H1 (cell line): ENCODE measurements around the gene SLC16A9. TPM values are rescaled to one million over a fixed set of nuclear protein-coding genes. Genes with fewer than 3 reads are reported as not detected.
"Not testable (repeated sequence)": the region's sequence is repeated elsewhere in the genome, so short reads cannot be mapped to it uniquely, and the experiment has no call there.

Experiments used
- CTCF ChIA-PET: fragments of 300-600 bp; sonication (Branson Sonifier 250); formaldehyde crosslinking; loops from one replicate; lab custom pipeline; 2021; ENCODE audit not compliant: partially characterized antibody; lab: Charles Lee
- POLR2A ChIA-PET: fragments of 300-600 bp; sonication (Branson Sonifier 250); formaldehyde crosslinking; loops from one replicate; lab custom pipeline; 2021; ENCODE audit warnings: inconsistent platforms; ENCODE audit not compliant: partially characterized antibody; lab: Charles Lee
- DNase-seq, 2 experiments: peaks; one replicate each; pipeline versions ENCODE4 v3.0.0 to v3.0.0-alpha.2; 2010 to 2022; ENCODE audit warnings: low spot score in 2 of 2, low read depth in 1 of 2, mixed read lengths in 1 of 2
- FAIRE-seq: peaks from 2 replicates; lab custom pipeline; 2011; peaks lifted over from hg19 to GRCh38; lab: Jason Lieb, UNC
- H2AFZ ChIP-seq: 2 replicates; pipeline ENCODE4 v1.8.1; 2012; ENCODE audit warnings: low read length, inconsistent platforms
- H2AK5ac ChIP-seq: 2 replicates; pipeline ENCODE4 v1.6.1; 2013; ENCODE audit warnings: low read depth, low read length
- H2BK120ac ChIP-seq: replicated peaks from 2 replicates; pipeline ENCODE3; 2013; ENCODE audit warnings: low read depth, low read length, inconsistent platforms
- H2BK12ac ChIP-seq: 2 replicates; pipeline ENCODE4 v1.6.1; 2013; ENCODE audit warnings: low read depth, low read length
- H2BK15ac ChIP-seq: 2 replicates; pipeline ENCODE4 v1.6.1; 2013; ENCODE audit warnings: low read length
- H2BK20ac ChIP-seq: 2 replicates; pipeline ENCODE4 v1.6.1; 2013; ENCODE audit warnings: low read length
- H2BK5ac ChIP-seq: 2 replicates; pipeline ENCODE4 v1.6.1; 2013; ENCODE audit warnings: low read depth, low read length
- H3K14ac ChIP-seq: 2 replicates; pipeline ENCODE4 v1.6.1; 2013; ENCODE audit warnings: inconsistent platforms; ENCODE audit not compliant: insufficient read length
- H3K18ac ChIP-seq: 2 replicates; pipeline ENCODE4 v1.6.1; 2013; ENCODE audit warnings: low read length; ENCODE audit errors: extremely low read depth
- H3K23ac ChIP-seq: 2 replicates; pipeline ENCODE4 v1.6.1; 2013; ENCODE audit warnings: inconsistent platforms; ENCODE audit not compliant: insufficient read length
- H3K23me2 ChIP-seq: 2 replicates; pipeline ENCODE4 v1.6.1; 2013; ENCODE audit warnings: low read depth, low read length
- H3K27ac ChIP-seq: 2 replicates; pipeline ENCODE4 v1.6.1; 2011; ENCODE audit warnings: low read depth, low read length, inconsistent platforms
- H3K27me3 ChIP-seq, 4 experiments: replicated peaks in 1 of 4; 1 replicate in 1 of 4; 2 replicates in 3 of 4; pipeline versions ENCODE4 v1.6.1 to v1.8.1; 2011 to 2013; ENCODE audit warnings: low read length in 3 of 4, mild to moderate bottlenecking in 3 of 4, inconsistent platforms in 2 of 4, mixed read lengths in 2 of 4, moderate library complexity in 1 of 4; ENCODE audit not compliant: control insufficient read depth in 3 of 4, insufficient read depth in 3 of 4; ENCODE audit errors: extremely low read depth in 1 of 4
- H3K36me3 ChIP-seq, 4 experiments: 2 replicates each; pipeline versions ENCODE4 v1.6.1 to v1.8.1; 2011 to 2013; ENCODE audit warnings: mild to moderate bottlenecking in 4 of 4, low read length in 3 of 4, moderate library complexity in 2 of 4, control low read depth in 1 of 4, inconsistent platforms in 1 of 4; ENCODE audit not compliant: insufficient read depth in 4 of 4, control insufficient read depth in 2 of 4
- H3K4ac ChIP-seq: replicated peaks from 2 replicates; pipeline ENCODE3; 2013; ENCODE audit warnings: low read length, low read depth, mixed read lengths, inconsistent platforms; ENCODE audit not compliant: insufficient read length
- H3K4me1 ChIP-seq, 4 experiments: replicated peaks in 1 of 4; 1 replicate in 1 of 4; 2 replicates in 3 of 4; pipeline versions ENCODE4 v1.6.1 to v1.8.1; 2011 to 2013; ENCODE audit warnings: low read length in 3 of 4, inconsistent platforms in 2 of 4, mixed read lengths in 1 of 4; ENCODE audit not compliant: insufficient read depth in 4 of 4, control insufficient read depth in 3 of 4
- H3K4me2 ChIP-seq, 2 experiments: 2 replicates each; pipeline versions ENCODE4 v1.6.1 to v1.8.1; 2011 to 2013; ENCODE audit warnings: low read depth in 2 of 2, low read length in 2 of 2, control low read depth in 1 of 2, inconsistent platforms in 1 of 2, mild to moderate bottlenecking in 1 of 2; ENCODE audit not compliant: insufficient read depth in 1 of 2
- H3K4me3 ChIP-seq, 4 experiments: fragments of 200-600, 300-600 bp in 1 of 4; sonication (generic), shearing (Covaris generic), sonication (Bioruptor Twin) in 1 of 4; 2 replicates each; pipeline versions ENCODE4 v1.5.1 to v1.8.1; 2011 to 2016; ENCODE audit warnings: low read length in 4 of 4, low read depth in 3 of 4, control low read depth in 2 of 4, inconsistent platforms in 2 of 4, mild to moderate bottlenecking in 2 of 4, mixed read lengths in 1 of 4, moderate library complexity in 1 of 4; ENCODE audit not compliant: insufficient read depth in 2 of 4; ENCODE audit errors: extremely low read depth in 1 of 4
- H3K56ac ChIP-seq: replicated peaks from 2 replicates; pipeline ENCODE3; 2013; ENCODE audit warnings: low read depth, mild to moderate bottlenecking, mixed read lengths, low read length, inconsistent platforms; ENCODE audit not compliant: insufficient read length
- H3K79me1 ChIP-seq: 2 replicates; pipeline ENCODE4 v1.6.1; 2013; ENCODE audit warnings: low read depth, low read length, control low read depth
- H3K79me2 ChIP-seq, 2 experiments: 2 replicates each; pipeline versions ENCODE4 v1.6.1 to v1.8.1; 2012 to 2013; ENCODE audit warnings: low read length in 2 of 2, mild to moderate bottlenecking in 2 of 2, inconsistent platforms in 1 of 2; ENCODE audit not compliant: insufficient read depth in 2 of 2, control insufficient read depth in 1 of 2
- H3K9ac ChIP-seq, 4 experiments: replicated peaks in 1 of 4; 1 replicate in 1 of 4; 2 replicates in 3 of 4; pipeline versions ENCODE4 v1.6.1 to v1.8.1; 2011 to 2013; ENCODE audit warnings: low read depth in 3 of 4, low read length in 3 of 4, control low read depth in 2 of 4, mild to moderate bottlenecking in 2 of 4, moderate library complexity in 2 of 4, inconsistent platforms in 1 of 4; ENCODE audit errors: extremely low read depth in 1 of 4
- H3K9me3 ChIP-seq, 2 experiments: 2 replicates each; pipeline versions ENCODE4 v1.6.1 to v1.8.1; 2012 to 2013; ENCODE audit warnings: mild to moderate bottlenecking in 2 of 2, moderate library complexity in 2 of 2, control low read depth in 1 of 2, inconsistent platforms in 1 of 2, low read depth in 1 of 2, low read length in 1 of 2, mixed read lengths in 1 of 2; ENCODE audit not compliant: insufficient read depth in 2 of 2
- H4K20me1 ChIP-seq, 2 experiments: replicated peaks in 1 of 2; 2 replicates each; pipeline versions ENCODE3 to v1.8.1; 2011 to 2013; ENCODE audit warnings: inconsistent platforms in 2 of 2, low read length in 2 of 2, mild to moderate bottlenecking in 1 of 2; ENCODE audit not compliant: insufficient read depth in 2 of 2, control insufficient read depth in 1 of 2
- H4K5ac ChIP-seq: 2 replicates; pipeline ENCODE4 v1.6.1; 2013; ENCODE audit warnings: low read length, low read depth, mixed read lengths, inconsistent platforms; ENCODE audit not compliant: insufficient read length
- H4K8ac ChIP-seq: 2 replicates; pipeline ENCODE4 v1.8.0; 2013; ENCODE audit warnings: mild to moderate bottlenecking, moderate library complexity, low read length, inconsistent platforms; ENCODE audit not compliant: insufficient read depth; ENCODE audit errors: extremely low read depth
- H4K91ac ChIP-seq: replicated peaks from 2 replicates; pipeline ENCODE3; 2013; ENCODE audit warnings: low read length, mixed read lengths, inconsistent platforms; ENCODE audit not compliant: insufficient read length
- CBX5 ChIP-seq: fragments of 300-800, 300-1000 bp; sonication (generic); IDR thresholded peaks from 2 replicates; pipeline ENCODE4 v1.7.1; 2016; ENCODE audit warnings: antibody characterized with exemption, low read length, low read depth
- EZH2 ChIP-seq: fragments of 200-600 bp; sonication (generic); IDR thresholded peaks from 2 replicates; pipeline ENCODE4 v1.7.1; 2012; ENCODE audit warnings: low read depth, mild to moderate bottlenecking, moderate library complexity, low read length, inconsistent platforms; ENCODE audit not compliant: severe bottlenecking
- RBBP5 ChIP-seq: IDR thresholded peaks from 2 replicates; pipeline ENCODE4 v1.7.1; 2012; ENCODE audit warnings: low read depth, mild to moderate bottlenecking, inconsistent platforms, low read length, moderate library complexity, borderline replicate concordance
- RFX5 ChIP-seq: IDR thresholded peaks from 2 replicates; pipeline ENCODE4 v1.6.1; 2011; ENCODE audit warnings: low read depth, low read length, improper control_type of control experiment, borderline replicate concordance
- SAP30 ChIP-seq: fragments of 300-600 bp; sonication (generic); IDR thresholded peaks from 2 replicates; pipeline ENCODE4 v1.7.1; 2012; ENCODE audit warnings: low read length, moderate library complexity, mild to moderate bottlenecking, inconsistent platforms; ENCODE audit not compliant: insufficient read depth, insufficient replicate concordance
- WGBS, 2 experiments: shearing (Covaris generic) in 1 of 2; methylation state at CpG; one replicate each; pipeline versions ENCODE4 v1.1.6 to v1.1.7; 2013 to 2015; ENCODE audit warnings: low lambda C conversion rate in 2 of 2, mixed read lengths in 2 of 2, inconsistent platforms in 1 of 2, low coverage in 1 of 2, missing lambda C conversion rate in 1 of 2; ENCODE audit not compliant: insufficient replicate concordance in 2 of 2, insufficient coverage in 1 of 2, insufficient read length in 1 of 2; ENCODE audit errors: extremely low coverage in 1 of 2, missing lambda C conversion rate in 1 of 2; 5-methylcytosine and 5-hydroxymethylcytosine counted together
- polyA plus RNA-seq, 7 experiments: library from polyadenylated mRNA; depleted of rRNA in 3 of 7; stranded (reverse) in 5 of 7; unstranded in 2 of 7; fragments of >200 nt in 5 of 7; fragments of 200-250 nt in 2 of 7; gene quantifications; 1 replicate in 5 of 7; 2 replicates in 1 of 7; 4 replicates in 1 of 7; pipeline versions ENCODE4 v1.2.1 to v1.2.3, GENCODE V29; 2011 to 2013; ENCODE audit warnings: missing spikeins in 2 of 7, mixed read lengths in 2 of 7
- total RNA-seq: library from RNA; stranded (reverse); fragmentation: NEBNext Ultra II Directional; extraction: Animal tissue kit (Norgen Biotek cat#: 25700); gene quantifications from 2 replicates; pipeline ENCODE4 v1.2.1, GENCODE V29; 2021

The SLC16A9 gene
- total and polyA plus RNA-seq, 2 of the 8 experiments (the other 6 are each of a cell fraction or from before 2014, with no cell fraction given): 11.2 to 20.5 TPM

GRCh38 chr10:59734014-59734462, 24.4 kb upstream of the SLC16A9 start (continued):
- TF ChIP-seq SAP30 (no peak), RBBP5 (no peak), RFX5 (no peak), CBX5 (no peak), EZH2 (no peak)

- H3K4me3 ChIP-seq, H3K23ac ChIP-seq, H3K14ac ChIP-seq, H2BK12ac ChIP-seq, H2AFZ ChIP-seq, H4K91ac ChIP-seq, H3K79me2 ChIP-seq, H4K8ac ChIP-seq, H2BK120ac ChIP-seq, H3K27me3 ChIP-seq, H3K79me1 ChIP-seq, H3K18ac ChIP-seq, H3K4me2 ChIP-seq, H4K5ac ChIP-seq, H2BK5ac ChIP-seq, FAIRE-seq, H3K4me1 ChIP-seq, POLR2A ChIA-PET, DNase-seq, H3K9me3 ChIP-seq, H4K20me1 ChIP-seq, H3K4ac ChIP-seq, H3K27ac ChIP-seq, H2BK20ac ChIP-seq, H3K36me3 ChIP-seq, H3K9ac ChIP-seq, H2BK15ac ChIP-seq, H2AK5ac ChIP-seq, H3K23me2 ChIP-seq, H3K56ac ChIP-seq: not testable (repeated sequence)
- WGBS, 2 experiments: 90% methylated on average over 16 of the region's 16 CpGs; no CpG with 5 or more reads in 1 of the 2 experiments
- CTCF ChIA-PET: interaction anchor here (1.1 kb wide), 1 partner anchor 7 kb away, joined by 3 read pairs; no protein-coding TSS in a partner anchor
Observed at GRCh38 chr10:59733321-59734013, 23.8 kb upstream of the SLC16A9 start.
